NCI-H460 (cell line): Measurements from ENCODE around the gene RIPK3. TPM values are rescaled to one million over a fixed set of nuclear protein-coding genes. Genes with fewer than 3 reads are reported as not detected.
"Not testable (repeated sequence)": the region's sequence is repeated elsewhere in the genome, so short reads cannot be mapped to it uniquely, and the experiment has no call there.

Experiments
- DNase-seq: peaks from one replicate; pipeline ENCODE4 v3.0.0-alpha.2; 2016; ENCODE audit warnings: low read depth; ENCODE audit errors: extremely low read depth
- polyA plus RNA-seq: library from polyadenylated mRNA; depleted of rRNA; stranded (reverse); fragments of >200 nt; gene quantifications from 2 replicates; pipeline ENCODE4 v1.2.3, GENCODE V29; 2014; cell fraction: nucleus; rRNA removed
- total RNA-seq: library from RNA; depleted of rRNA; stranded (reverse); fragments of >200 nt; shearing (Covaris generic); gene quantifications from 2 replicates; pipeline ENCODE4 v1.2.3, GENCODE V29; 2014; rRNA removed

Gene RIPK3
- total RNA-seq = not detected in 2 replicates
- polyA plus RNA-seq = not detected in 2 replicates

DNA sequence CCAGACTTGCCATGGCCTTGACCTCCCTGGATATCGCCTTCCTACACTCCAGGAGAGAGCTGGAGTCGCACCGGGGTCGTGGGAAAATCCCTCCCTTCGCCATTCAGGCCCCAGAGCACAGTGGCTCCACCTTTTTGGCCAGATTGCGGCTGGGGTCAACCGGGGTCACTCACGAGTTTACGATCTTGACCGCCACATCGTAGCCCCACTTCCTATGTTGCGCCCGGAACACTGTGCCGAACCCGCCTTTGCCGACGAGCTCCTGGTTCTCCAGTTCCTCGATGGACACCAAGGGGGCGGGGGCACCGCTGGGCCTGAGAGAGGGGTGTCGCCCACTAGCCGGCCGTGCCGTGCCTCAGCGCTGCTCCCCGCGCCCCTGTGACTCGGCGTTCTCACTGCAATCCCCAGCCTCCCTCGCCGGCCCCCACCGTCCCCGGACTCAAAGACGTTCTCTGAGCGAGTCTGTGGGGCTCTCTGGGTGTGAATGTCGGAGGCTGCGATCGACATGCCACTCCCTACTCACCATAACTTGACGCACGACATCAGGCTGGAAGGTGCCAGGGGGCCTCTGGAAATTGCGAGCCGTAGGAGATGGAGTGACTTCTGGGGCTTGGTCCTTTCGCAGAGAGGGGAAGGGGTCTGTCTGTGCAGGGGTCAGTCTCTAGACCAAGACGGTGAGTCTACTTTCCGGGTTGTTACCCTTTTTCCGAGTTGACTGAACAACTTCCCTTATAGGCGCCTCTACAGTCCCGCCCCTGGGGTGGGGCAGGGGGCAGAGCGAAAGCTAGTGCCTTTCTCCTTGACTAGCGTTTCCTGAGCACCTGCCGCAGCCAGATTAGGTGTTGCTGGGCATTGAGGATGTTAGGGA is at the start of gene RIPK3:
Gene RIPK3 (minus strand): TSS at position 708 of the 868 bp plus-strand sequence. CDS start 165 bp downstream, at position 543.
- no peak for DNase-seq

DNA sequence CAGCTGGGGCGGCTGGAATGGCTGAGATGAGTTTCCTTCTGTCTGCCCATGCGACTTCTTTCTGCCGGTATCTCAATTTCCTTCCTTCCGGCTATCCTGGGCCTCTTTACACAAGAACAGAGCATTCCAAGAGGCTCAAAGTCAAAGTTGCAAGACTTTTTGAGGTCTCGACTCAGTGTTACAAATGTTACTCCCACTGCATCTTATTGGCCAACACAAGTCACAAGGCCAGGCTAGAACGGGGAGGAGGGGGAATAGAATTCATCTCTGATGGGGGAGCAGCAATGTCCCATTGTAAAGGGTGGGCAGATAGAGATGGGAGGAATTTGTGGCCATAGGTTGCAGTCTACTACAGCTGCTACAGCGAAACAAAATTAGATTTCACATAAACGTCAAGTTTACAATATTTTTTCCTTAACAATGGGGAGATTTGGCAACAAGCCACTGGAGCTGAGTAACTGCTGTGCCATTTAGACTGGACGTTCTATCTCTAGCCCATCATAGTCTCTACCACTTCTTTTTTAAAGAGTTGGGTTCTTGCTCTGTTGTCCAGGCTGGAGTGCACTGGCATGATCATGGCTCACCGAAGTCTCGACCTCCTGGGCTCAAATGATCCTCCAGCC is 49.5 kb upstream of the RIPK3 start:
- DNase-seq = no peak

- no peak for DNase-seq
These were observed 48.8 kb upstream of the RIPK3 start for GRCh38 chr14:24388474-24389179.

- DNase-seq = not testable (repeated sequence)
These were observed 47.8 kb upstream of the RIPK3 start for GRCh38 chr14:24387579-24387978.

DNA sequence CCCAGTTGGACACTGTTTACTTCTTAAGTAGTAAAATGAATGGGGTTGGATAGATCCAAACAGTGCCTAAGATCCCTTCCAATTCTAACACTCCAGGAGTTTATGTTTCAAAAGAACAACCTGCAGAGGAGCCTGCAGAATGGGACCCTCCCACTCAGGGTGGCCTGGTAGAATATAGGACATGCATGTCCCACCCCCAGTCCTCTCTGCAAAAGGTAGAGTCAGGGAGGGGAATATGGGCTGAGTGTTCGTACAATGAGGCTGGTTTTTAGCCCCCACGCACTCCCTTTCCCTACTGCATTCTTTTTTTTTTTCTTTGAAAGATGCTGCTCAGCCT is 47.2 kb upstream of the RIPK3 start:
- no peak for DNase-seq

DNA sequence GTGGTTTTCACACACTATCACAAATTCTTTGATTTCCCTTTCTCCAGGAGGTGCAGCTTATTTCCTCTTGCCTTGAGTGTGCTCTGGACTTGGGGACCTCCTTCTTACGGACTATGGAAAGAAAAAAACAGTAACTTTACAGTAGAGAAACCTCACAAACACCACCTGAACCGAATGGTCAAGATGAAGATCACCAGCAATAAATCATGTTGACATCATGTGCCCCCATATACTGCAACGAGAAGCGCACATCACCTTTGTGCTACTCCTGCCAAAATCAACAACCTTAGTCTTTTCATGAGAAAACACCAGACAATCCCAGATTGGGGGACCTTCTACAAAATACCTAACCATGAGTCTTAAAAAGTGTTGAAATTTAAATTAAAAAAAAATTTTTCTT is 45.7 kb upstream of the RIPK3 start:
- no peak for DNase-seq

- DNase-seq = no peak
These were observed 44.4 kb upstream of the RIPK3 start for GRCh38 chr14:24384169-24384568.

GRCh38 chr14:24382064-24382371 is 42.2 kb upstream of the RIPK3 start:
- no peak for DNase-seq

GRCh38 chr14:24381363-24382063 is 41.7 kb upstream of the RIPK3 start:
- no peak for DNase-seq

DNA sequence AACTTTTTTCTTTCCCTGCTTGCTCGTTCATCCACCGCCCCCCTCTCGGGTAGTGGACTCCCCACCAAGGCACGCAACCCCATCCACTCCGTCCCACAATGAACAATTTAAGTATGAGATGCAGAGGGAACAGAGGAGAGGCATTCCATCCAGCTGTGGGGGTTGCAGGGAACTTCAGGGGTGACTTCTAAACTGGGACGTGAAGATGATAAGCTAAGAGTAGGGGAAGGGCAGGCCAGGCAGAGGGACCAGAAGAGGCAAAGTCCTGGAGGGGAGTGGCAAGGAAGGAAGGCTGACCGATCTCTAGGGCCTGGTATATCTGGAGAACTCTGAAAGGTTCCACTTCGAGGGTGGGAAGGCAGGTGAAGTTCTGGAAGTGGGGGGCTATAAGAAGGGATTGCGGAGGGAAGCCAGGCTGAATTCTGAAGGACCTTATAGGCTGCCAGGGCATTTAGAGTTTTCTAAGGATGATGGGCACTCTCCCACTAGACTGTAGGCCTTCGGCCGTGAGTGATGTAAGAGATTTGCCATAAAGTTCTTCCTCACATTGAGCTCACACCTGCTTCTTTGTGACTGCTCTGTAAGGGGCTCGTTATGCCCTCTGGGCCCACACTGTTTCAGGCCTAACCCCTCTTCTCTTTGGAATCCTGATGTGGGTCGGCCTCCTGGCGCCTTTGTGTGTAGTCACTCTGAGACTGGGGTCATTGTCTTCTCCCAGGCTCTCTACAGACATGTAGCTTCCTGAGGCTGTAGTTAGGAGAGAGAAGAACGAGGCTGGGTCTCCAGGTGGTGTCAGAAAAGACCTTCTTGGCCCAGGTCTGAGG is 40.3 kb upstream of the RIPK3 start:
- no peak for DNase-seq

GRCh38 chr14:24378981-24379906 is 39.5 kb upstream of the RIPK3 start:
- DNase-seq = no peak

DNA sequence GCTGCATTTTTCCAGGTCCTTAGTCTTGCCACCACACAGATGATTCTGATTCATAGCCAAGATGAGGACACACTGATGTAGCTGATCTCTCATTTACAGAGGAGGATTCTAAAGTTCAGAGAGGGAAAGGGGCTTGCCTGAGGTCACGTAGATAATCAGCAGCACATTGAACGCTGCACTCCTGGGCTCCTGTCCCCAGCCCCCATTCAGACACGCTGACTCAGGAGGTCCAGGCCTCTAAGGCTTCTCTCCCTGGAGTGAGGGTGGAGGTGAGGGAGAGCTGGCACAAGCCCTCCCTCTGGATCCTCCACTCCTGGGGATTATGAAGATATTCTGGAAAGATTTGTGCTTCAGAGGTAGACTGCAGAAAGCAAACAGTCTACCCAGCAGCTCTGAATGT is 38.5 kb upstream of the RIPK3 start:
- DNase-seq = no peak

DNA sequence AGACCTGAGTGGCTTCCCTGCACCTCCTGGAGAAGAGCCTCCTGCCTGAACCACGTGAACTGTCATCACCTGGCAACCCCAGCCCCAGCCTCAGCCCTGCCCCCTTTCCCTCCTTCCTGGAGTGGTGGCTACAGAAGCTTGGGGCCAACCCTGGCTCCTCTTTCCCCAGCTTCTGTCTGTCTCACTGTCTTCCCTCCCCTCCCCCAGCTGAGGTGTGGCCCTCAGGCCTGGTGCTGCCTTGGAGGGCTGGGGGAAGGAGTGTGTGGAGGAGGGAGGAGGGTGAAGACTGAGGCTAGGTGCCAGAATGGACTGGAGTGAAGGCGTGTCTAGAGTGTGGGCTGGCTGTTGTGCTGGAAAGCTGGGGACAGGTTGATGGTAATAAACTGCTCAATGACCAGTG is 37.9 kb upstream of the RIPK3 start:
- no peak for DNase-seq

DNA sequence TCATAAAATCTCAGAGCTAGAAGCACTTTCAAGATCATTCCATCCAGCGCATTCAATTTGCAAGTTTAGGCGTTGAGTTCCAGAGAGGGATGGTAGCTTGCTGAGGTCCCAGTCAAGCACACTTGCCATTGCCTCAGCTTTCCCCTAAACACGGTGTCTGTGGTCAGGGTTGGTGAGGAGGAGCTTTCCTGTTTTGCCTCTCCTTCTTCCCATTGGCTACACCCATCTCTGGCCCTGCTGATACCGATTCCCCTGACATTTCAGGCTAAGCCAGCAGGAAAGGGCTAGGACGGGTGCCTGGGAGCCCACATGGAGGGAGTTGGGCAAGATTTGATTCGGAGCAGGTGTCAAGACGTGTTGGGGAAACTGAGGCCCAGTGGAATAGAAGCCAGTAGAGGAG is 37.3 kb upstream of the RIPK3 start:
- DNase-seq = no peak

DNA sequence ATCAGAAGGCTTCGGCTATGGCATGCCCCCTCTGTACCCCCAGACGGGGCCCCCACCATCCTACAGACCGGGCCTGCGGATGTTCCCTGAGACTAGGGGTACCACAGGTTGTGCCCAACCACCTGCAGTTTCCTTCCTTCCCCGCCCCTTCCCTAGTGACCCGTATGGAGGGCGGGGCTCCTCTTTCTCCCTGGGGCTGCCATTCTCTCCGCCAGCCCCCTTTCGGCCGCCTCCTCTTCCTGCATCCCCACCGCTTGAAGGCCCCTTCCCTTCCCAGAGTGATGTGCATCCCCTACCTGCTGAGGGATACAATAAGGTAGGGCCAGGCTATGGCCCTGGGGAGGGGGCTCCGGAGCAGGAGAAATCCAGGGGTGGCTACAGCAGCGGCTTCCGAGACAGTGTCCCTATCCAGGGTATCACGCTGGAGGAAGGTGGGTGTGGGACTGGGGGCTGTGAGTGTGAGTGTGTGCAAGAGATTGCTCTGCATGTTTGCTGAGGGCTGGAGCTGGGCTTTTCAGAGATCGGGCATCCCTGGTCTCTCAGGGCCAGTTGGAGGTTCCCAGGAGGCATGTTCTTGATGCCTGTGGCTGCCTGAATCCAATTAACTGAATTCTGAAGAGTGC is 36.8 kb upstream of the RIPK3 start:
- DNase-seq = no peak

- DNase-seq = no peak
These were observed 33.1 kb upstream of the RIPK3 start for GRCh38 chr14:24372701-24373416.

- not testable (repeated sequence) for DNase-seq
These were observed 31.8 kb upstream of the RIPK3 start for GRCh38 chr14:24371605-24372004.

GRCh38 chr14:24370748-24371147 is 31.0 kb upstream of the RIPK3 start:
- no peak for DNase-seq
